CD14-positive monocyte (primary cell): Measurements from ENCODE around the gene CHD6. TPM values are rescaled to one million over a fixed set of nuclear protein-coding genes. Genes with fewer than 3 reads are reported as not detected.
A peak's percentile ranks its signal among the peaks of the same experiment; 100 is the strongest.

Source experiments
- DNase-seq, 3 donors: peaks; one replicate each; pipeline ENCODE4 v3.0.0-alpha.2; 2011 to 2022
- H2AFZ ChIP-seq: 2 replicates; pipeline ENCODE4 v1.6.0; 2012; ENCODE audit warnings: mild to moderate bottlenecking, low read depth, low read length, inconsistent platforms; ENCODE audit not compliant: insufficient read depth, poor library complexity, severe bottlenecking
- H3K27ac ChIP-seq, 2 donors: 1 replicate in 1 of 2; 2 replicates in 1 of 2; pipeline ENCODE4 v1.5.1; 2012 to 2013; ENCODE audit warnings: low read length in 2 of 2, control low read depth in 1 of 2, inconsistent platforms in 1 of 2, low read depth in 1 of 2, mild to moderate bottlenecking in 1 of 2
- H3K27me3 ChIP-seq, 2 donors: one replicate each; pipeline versions ENCODE4 v1.6.0 to v1.6.1; 2011 to 2013; ENCODE audit warnings: low read length in 2 of 2; ENCODE audit not compliant: control insufficient read depth in 2 of 2, insufficient read depth in 2 of 2
- H3K36me3 ChIP-seq, 2 donors: replicated peaks in 1 of 2; 1 replicate in 1 of 2; 2 replicates in 1 of 2; pipeline versions ENCODE4 v1.5.1 to v1.6.1; 2012 to 2013; ENCODE audit warnings: low read length in 2 of 2, control low read depth in 1 of 2, inconsistent platforms in 1 of 2, mild to moderate bottlenecking in 1 of 2; ENCODE audit not compliant: insufficient read depth in 2 of 2, control insufficient read depth in 1 of 2
- H3K4me1 ChIP-seq, 2 donors: 1 replicate in 1 of 2; 2 replicates in 1 of 2; pipeline versions ENCODE4 v1.5.1 to v1.6.1; 2012 to 2013; ENCODE audit warnings: low read length in 2 of 2, control low read depth in 1 of 2, inconsistent platforms in 1 of 2, mild to moderate bottlenecking in 1 of 2, moderate library complexity in 1 of 2; ENCODE audit not compliant: insufficient read depth in 2 of 2, control insufficient read depth in 1 of 2
- H3K4me2 ChIP-seq: replicated peaks from 2 replicates; pipeline ENCODE3; 2012; ENCODE audit warnings: low read length, moderate library complexity, mild to moderate bottlenecking; ENCODE audit not compliant: poor library complexity, severe bottlenecking; ENCODE audit errors: extremely low read depth
- H3K4me3 ChIP-seq, 3 experiments: fragments of 200-600 bp in 1 of 3; sonication (generic) in 1 of 3; replicated peaks in 1 of 3; 1 replicate in 2 of 3; 2 replicates in 1 of 3; pipeline ENCODE4 v1.5.1; 2011 to 2013; ENCODE audit warnings: low read length in 3 of 3, mild to moderate bottlenecking in 3 of 3, control low read depth in 2 of 3, low read depth in 2 of 3, inconsistent platforms in 1 of 3, moderate library complexity in 1 of 3
- H3K79me2 ChIP-seq: 2 replicates; pipeline ENCODE4 v1.6.0; 2012; ENCODE audit warnings: mild to moderate bottlenecking, control low read depth, inconsistent platforms, low read length, moderate library complexity; ENCODE audit not compliant: insufficient read depth
- H3K9ac ChIP-seq: 2 replicates; pipeline ENCODE4 v1.6.0; 2017; ENCODE audit warnings: low read length, mild to moderate bottlenecking; ENCODE audit not compliant: insufficient read depth, poor library complexity, severe bottlenecking
- H3K9me3 ChIP-seq, 2 donors: replicated peaks in 1 of 2; 1 replicate in 1 of 2; 2 replicates in 1 of 2; pipeline versions ENCODE4 v1.5.1 to v1.6.1; 2012 to 2013; ENCODE audit warnings: low read length in 2 of 2, control low read depth in 1 of 2; ENCODE audit not compliant: control insufficient read depth in 1 of 2, insufficient read depth in 1 of 2
- H4K20me1 ChIP-seq: 2 replicates; pipeline ENCODE4 v1.6.0; 2012; ENCODE audit warnings: mild to moderate bottlenecking, low read length, control low read depth, moderate library complexity; ENCODE audit not compliant: insufficient read depth
- H3K27ac Mint-ChIP-seq, 7 donors: one replicate each; pipeline ENCODE4 v1.8.0; 2020; ENCODE audit warnings: mild to moderate bottlenecking in 7 of 7, mixed read lengths in 7 of 7, moderate library complexity in 6 of 7, inconsistent platforms in 2 of 7
- H3K27me3 Mint-ChIP-seq, 3 donors: one replicate each; pipeline ENCODE4 v1.8.0; 2021 to 2022; ENCODE audit warnings: low read depth in 3 of 3, mild to moderate bottlenecking in 3 of 3, mixed read lengths in 3 of 3, moderate library complexity in 3 of 3, inconsistent platforms in 1 of 3
- H3K36me3 Mint-ChIP-seq, 2 donors: one replicate each; pipeline ENCODE4 v1.8.0; 2020; ENCODE audit warnings: mixed read lengths in 2 of 2, inconsistent platforms in 1 of 2, mild to moderate bottlenecking in 1 of 2
- H3K4me1 Mint-ChIP-seq: one replicate; pipeline ENCODE4 v1.8.0; 2020; ENCODE audit warnings: mild to moderate bottlenecking, mixed read lengths
- H3K4me3 Mint-ChIP-seq, 2 donors: one replicate each; pipeline ENCODE4 v1.8.0; 2020; ENCODE audit warnings: mild to moderate bottlenecking in 2 of 2, mixed read lengths in 2 of 2, moderate library complexity in 1 of 2
- H3K9me3 Mint-ChIP-seq, 7 donors: one replicate each; pipeline ENCODE4 v1.8.0; 2020 to 2022; ENCODE audit warnings: mixed read lengths in 7 of 7, mild to moderate bottlenecking in 6 of 7, moderate library complexity in 6 of 7, inconsistent platforms in 2 of 7
- whole genome bisulfite sequencing: methylation state at CpG from one replicate; pipeline ENCODE4 v1.1.5; 2013; ENCODE audit warnings: missing lambda C conversion rate; ENCODE audit not compliant: insufficient coverage; 5-methylcytosine and 5-hydroxymethylcytosine counted together
- intact Hi-C, 2 donors: fragments of 100-400 bp; cut with micrococcal nuclease; formaldehyde crosslinking; loops; one replicate each; pipeline versions ENCODE4 v1.15.0 to v1.15.1; 2023
- polyA plus RNA-seq, 3 donors: library from polyadenylated mRNA; depleted of rRNA in 1 of 3; unstranded in 2 of 3; stranded (reverse) in 1 of 3; fragments of 300-500 nt in 2 of 3; fragments of >200 nt in 1 of 3; fragmentation: Illumina TruSeq in 2 of 3; gene quantifications; 1 replicate in 2 of 3; 2 replicates in 1 of 3; pipeline ENCODE4 v1.2.3, GENCODE V29; 2012 to 2021
- TF ChIP-seq, protein P1 (sequence below): fragments of 200-600 bp; IDR thresholded peaks from one replicate; pipeline ENCODE4 v1.8.0; 2022; ENCODE audit warnings: antibody characterized with exemption, mild to moderate bottlenecking

The CHD6 gene
- polyA plus RNA-seq, 3 donors, result 12.9 to 19.6 (median 13.0) TPM

DNA sequence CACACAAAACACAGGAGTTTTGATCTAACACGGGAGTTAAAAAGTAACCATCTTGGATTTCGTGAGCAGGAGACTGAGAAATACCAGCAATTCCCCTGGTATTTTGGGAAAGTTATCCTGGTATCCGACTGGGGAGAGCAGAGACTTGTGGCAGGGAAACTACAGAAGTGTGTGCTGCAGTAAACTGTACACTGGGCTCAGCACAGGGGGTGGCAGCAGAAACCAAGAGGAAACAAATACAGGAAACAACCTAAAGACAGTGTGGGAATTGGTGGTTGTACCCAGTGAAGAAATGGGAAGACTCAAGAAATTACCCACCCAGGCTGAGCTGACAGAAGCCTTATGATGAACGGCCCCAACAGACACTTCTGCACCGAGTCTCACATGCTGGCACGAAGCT, 109.8 kb downstream of the CHD6 start:
- no peak for DNase-seq
- H3K27me3 Mint-ChIP-seq, result no peaks in the 10 kb centered on the region
- H3K27ac Mint-ChIP-seq, result peak overlapping the region in 1 of 7 donors; percentile 37
- Histone ChIP-seq H2AFZ (no peak overlapping the region), H3K27ac (no peak overlapping the region), H3K9me3 (peaks cover 0 to 3% of the 10 kb centered on the region in 2 donors), H3K36me3 (peaks cover 23 to 75% of the 10 kb centered on the region in 2 donors), H3K9ac (no peak overlapping the region), H4K20me1 (peaks cover 5% of the 10 kb centered on the region), H3K79me2 (no peaks in the 10 kb centered on the region), H3K4me3 (no peak overlapping the region), H3K27me3 (no peaks in the 10 kb centered on the region), H3K4me2 (no peak overlapping the region), H3K4me1 (no peaks in the 10 kb centered on the region)
- 10% methylated on average over 3 of the region's 6 CpGs for WGBS
- peaks cover 2 to 10% (median 6%) of the 10 kb centered on the region in 7 donors for H3K9me3 Mint-ChIP-seq
- no peak overlapping the region for H3K4me3 Mint-ChIP-seq
- TF ChIP-seq, protein P1, sequence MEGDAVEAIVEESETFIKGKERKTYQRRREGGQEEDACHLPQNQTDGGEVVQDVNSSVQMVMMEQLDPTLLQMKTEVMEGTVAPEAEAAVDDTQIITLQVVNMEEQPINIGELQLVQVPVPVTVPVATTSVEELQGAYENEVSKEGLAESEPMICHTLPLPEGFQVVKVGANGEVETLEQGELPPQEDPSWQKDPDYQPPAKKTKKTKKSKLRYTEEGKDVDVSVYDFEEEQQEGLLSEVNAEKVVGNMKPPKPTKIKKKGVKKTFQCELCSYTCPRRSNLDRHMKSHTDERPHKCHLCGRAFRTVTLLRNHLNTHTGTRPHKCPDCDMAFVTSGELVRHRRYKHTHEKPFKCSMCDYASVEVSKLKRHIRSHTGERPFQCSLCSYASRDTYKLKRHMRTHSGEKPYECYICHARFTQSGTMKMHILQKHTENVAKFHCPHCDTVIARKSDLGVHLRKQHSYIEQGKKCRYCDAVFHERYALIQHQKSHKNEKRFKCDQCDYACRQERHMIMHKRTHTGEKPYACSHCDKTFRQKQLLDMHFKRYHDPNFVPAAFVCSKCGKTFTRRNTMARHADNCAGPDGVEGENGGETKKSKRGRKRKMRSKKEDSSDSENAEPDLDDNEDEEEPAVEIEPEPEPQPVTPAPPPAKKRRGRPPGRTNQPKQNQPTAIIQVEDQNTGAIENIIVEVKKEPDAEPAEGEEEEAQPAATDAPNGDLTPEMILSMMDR, result no peak
- peaks cover 2% of the 10 kb centered on the region for H3K4me1 Mint-ChIP-seq
- H3K36me3 Mint-ChIP-seq, result peaks cover 65 to 67% of the 10 kb centered on the region in 2 donors
- intact Hi-C loops, result no loop called here

DNA sequence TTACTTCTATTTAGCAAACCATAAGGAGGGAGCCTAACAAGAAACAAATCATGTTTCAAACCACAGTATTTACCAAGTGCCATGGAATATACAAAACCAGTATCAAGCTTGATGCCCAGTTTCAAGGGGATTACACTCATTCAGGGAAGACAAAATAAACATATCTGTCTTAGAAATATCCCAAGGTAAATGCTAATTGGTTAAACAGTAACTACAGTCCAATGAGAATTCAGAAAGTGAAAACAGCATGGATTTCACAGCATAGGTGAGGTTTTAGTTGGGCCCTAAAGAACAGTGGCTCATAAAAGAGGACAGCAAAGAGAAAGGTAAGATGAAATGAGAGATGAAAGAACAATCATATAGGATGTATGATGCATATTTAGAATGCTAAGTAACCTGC, 110.3 kb downstream of the CHD6 start:
- Histone ChIP-seq H3K27ac (no peak overlapping the region), H3K36me3 (peaks cover 23 to 70% of the 10 kb centered on the region in 2 donors), H3K9ac (no peak overlapping the region), H3K27me3 (no peaks in the 10 kb centered on the region), H3K4me3 (no peak overlapping the region), H4K20me1 (peaks cover 5% of the 10 kb centered on the region), H2AFZ (no peak overlapping the region), H3K4me1 (no peaks in the 10 kb centered on the region), H3K9me3 (peaks cover 0 to 3% of the 10 kb centered on the region in 2 donors), H3K79me2 (no peaks in the 10 kb centered on the region), H3K4me2 (no peak overlapping the region)
- TF ChIP-seq, protein P1, result no peak
- peaks cover 2 to 10% (median 6%) of the 10 kb centered on the region in 7 donors for H3K9me3 Mint-ChIP-seq
- H3K4me1 Mint-ChIP-seq, result peaks cover 2% of the 10 kb centered on the region
- DNase-seq, result no peak
- no peaks in the 10 kb centered on the region for H3K27me3 Mint-ChIP-seq
- no peak overlapping the region for H3K4me3 Mint-ChIP-seq
- intact Hi-C loops, result no loop called here
- H3K36me3 Mint-ChIP-seq, result peaks cover 63 to 64% of the 10 kb centered on the region in 2 donors
- no peak overlapping the region for H3K27ac Mint-ChIP-seq
